Measurements from ENCODE around the gene AUTS2.

AUTS2 gene

DNA sequence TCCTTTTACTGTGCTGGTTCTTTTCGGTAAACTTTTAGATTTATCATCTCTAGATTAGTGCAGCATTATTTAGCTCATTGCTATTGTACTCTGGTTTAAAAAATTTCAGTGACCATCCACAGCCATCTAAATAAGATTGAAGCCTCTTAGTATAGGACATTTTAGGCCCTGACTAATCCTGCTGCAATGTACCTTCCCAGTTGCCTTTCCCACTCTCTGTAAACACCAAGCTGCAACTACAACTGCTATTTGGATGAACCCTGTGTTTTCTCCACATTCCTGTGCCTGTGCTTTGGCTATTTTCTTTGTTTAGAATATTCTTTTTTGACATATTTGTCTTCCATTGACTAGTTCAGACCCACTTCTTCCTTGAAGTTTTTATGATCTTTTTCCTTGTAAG lies 314.6 kb downstream of the AUTS2 start:
- no peak for DNase-seq

DNA sequence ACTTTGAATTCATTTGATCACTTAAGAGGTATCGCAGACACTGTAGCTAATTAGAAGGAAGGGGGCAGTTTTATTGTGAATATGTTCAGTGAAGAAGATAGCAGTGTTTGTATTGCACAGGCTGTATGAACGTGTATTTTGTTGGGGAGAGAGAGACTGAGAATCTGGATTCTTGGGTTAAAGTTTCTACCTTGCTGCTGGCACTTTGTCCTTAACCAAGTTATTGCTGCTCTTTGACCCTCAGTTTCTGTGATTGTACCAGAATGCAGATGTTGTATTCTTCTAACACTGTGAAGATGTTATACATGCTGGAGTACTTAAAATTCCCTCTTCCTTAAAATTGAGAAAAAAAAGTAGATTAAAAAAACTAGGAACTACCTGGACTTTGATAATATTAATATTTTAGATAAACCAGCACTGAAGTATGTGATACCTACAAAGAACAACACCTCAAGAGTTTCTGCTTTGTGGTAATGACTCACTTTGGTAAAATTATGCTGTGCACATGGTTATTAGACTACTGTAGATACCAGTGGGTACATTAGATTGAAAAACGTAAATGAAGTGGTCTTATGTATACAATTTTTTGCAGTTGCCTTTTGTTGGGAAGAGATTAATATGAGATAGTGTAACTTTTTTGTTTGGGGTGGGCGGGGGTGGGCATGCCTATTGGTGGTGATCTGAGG lies 321.3 kb downstream of the AUTS2 start:
- DNase-seq: no peak

DNA sequence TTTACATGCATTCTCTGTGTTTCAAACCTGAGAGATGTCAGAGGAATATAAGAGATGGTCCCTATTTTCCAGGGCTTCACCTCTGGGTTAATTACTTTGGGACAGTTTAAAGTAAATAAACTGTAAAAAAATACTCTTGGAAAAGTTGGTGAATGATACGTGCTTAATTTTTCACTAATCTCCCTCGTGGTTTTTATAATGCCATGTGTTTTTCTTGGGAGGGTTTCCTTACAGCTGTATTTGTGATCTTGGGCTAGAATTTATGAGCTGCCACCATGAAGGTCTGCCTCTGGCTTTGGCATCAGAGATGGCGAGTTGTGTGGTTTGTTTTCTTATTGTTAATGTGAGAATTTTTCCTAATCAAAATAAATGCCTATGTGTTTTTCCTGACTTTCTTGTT lies 322.5 kb downstream of the AUTS2 start:
- DNase-seq: no peak

DNA sequence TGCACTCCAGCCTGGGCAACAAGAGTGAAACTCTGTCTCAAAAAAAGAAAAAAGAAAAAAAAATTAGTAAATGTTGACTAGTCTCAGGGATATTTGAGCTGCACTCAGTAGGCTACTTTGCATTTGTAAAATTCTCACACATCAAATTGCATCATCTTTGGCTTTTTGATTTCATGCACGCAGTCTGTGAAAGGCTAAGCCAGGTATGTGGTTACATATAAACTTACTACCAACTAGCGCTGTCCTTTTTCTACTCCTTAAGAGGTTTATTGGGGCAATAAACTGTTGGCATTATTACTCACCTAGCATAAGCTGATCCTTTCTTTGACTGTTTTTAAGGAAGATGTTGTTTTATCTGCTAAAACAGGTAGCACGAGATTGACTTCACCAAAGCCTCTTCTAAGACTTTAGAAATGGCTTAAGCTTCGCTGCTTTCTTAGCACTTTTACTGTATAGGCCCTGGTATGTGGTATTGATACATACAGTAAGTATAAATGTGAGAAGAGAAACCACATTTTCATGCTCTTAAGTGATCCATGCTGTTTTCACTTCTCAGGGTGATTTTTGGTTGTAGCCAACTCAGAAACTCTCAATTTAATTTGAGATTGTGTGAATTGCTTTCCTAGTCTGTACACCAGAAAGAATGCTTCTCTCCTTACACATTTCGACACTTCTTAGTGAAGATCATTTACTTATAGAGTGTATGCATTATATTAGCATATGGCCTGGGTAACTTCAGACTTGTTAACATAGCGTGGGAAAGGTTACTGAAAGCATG lies 323.9 kb downstream of the AUTS2 start:
- no peak for DNase-seq

DNA sequence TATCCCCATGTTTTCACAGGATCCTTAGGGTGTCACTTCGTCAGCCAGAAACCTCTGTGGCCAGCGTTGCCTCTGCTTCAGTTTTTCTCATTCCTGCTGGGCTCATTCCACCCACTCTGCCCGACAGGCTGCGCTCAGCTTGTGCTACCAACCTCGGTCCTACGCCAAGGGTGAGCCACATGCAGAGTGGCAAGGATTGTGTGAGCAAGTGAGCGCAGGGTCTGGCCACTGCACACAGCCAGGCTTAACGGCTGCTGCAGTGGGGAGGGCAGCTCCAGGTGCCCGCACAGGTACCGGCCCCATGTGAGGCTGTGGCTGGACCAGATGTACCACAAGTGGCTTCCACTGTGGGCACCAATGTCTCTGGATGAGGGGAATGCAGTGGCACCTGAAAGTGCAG lies 329.2 kb downstream of the AUTS2 start:
- DNase-seq: no peak

DNA sequence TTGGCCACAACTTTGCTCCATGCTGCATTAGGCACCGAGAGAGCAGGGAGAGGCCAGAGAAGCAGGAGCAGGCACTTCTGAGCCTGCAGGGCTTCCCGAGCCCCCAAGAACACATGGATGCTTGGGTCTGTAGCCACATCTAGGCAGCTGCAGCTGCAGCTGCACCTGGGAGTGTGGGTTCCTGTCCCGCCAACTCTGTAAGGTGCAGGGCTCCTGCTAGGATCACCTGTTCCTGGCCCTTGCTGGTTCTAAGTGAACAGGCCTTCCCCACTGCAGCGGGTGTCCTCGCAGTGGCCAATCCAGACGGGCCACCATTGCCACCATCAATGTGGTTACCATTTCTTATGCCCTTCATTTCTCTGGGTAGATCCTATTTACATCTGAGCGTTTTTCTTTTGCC lies 330.3 kb downstream of the AUTS2 start:
- DNase-seq: no peak

DNA sequence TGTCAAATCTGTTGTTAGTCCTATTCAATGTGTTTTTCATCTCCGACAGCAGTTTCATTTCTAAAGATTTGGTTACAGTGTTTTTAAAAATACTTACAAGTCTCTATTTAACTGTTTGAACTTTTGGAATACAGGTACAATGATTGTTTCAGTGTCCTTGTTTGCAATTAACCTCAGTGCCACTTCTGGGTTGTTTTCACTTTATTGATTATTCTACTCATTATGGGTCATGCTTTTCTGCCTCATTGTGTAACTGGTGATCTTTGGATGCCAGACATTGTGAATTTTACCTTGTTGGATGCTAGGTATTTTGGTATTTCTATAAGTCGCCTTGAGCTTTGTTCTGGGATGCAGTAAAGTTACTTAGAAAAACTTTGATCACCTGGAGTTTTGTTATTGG lies 331.3 kb downstream of the AUTS2 start:
- no peak for DNase-seq

DNA sequence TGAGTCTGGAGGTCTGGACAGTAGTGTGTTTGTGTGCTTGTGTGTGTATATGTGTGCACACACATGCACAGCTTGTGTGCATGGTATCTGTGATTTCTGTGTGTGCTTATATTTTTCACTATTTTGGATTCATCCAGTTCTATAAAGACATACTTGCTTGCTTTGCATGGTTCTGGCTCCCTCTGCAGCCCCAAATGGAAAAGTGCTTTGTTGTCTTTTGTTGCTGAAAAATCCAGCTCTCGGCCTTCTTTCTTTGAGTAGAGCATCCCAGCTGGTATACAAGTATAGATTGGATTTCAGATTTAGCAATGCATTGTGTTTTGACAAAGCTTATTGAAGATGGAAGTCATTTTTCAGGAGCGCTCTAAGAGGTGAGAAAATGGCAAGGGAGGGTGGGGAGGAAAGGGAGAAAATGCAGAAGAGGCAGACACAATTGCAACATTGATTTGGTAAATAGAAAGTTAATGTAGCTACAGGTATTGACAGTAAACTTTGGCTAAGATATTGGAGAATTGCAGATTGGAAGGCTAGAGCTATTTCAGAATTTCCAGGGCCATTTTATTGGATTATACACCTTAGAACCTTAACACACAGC lies 333.9 kb downstream of the AUTS2 start:
- DNase-seq: peak; percentile 21

DNA sequence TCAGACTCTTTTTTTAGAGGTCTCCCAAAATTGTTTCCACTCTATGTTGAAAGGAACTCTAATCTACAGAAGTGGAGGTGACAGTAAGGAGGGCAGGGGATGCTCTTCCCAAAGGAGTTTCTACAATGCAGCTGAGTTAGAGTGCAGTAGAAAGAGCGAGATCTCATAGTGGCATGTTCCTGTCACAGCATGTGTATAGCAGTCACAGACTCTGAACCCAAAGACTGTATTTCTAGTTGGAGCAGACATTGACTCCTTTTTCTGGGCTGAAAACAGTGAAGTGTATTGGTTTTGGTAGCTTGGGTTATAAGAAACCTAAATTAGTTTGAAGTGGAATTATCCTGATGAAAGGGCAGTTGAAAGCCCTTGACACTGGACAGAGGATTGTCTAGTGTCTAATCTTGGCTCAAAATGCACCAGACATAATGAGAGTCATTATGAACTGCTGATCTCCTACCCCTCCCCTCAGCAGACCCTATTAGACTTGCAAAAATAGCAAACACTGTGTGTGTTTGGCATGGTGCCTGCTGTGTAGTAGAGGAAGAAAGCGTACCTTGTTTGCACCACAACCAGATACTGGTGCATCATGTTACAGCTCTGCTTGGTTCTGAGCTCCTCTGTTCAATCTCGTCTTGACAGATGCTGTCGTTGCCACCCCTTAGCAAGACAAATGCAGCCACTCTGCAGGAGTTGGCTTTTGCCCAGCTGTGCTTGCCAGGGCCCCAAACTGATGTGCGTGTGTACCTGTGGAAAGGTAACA lies 336.0 kb downstream of the AUTS2 start:
- DNase-seq: peak; percentile 92

DNA sequence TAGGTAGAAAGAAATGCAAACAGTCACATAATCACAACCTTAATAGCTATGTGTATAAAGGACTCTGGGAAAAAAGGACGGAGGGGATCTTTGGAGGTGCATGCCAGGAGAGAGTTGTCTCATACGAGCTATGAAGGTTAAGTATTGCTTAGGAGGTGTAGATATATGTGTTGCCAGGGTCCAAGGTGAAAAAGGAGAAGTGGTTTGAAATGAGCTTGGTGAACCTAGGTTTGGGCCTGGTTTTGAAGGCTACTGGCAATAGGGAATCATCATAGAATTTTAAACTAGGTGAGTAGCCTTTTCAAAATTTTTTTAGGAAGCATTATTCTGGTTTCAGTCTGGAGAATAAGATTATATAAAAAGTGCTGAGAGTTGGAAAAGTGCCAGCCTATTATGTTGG lies 336.8 kb downstream of the AUTS2 start:
- no peak for DNase-seq

DNA sequence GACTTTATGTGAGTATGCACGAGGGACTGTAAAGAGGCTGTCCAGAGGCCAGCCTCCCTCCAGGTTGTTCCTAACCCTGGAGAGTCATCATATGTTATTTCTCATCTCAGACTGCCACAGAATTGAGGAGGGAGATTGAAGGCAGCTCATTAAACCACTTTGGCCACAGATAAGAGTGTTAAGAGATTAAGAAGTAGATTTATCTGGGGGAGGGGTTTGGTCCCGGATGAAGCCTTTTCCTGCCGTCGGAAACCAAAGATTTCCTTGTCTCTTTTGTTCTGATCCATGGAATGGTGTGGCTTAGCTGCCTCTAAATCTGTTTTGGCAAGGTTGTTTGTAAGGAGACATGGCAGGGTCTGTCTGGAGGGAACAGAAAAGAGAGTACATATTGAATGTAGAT lies 338.8 kb downstream of the AUTS2 start:
- DNase-seq: no peak

DNA sequence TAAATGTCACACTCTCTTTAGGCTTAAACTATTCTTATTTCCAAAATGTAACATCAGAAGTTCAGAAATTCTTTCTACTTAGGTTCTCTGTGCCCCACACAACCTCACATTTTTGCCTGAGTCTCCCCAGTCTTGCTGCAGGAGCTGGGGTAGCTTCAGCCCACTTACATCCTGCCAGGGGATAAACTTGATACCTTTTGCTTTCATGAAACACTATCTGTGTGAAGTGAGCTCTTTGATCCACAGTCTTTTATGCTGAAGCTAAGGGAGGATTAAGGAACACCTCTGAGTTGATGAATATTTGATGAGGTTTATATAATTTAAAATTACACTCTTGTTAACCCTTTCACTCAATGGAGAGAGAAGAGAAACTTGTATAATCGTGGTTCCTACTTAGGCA lies 341.0 kb downstream of the AUTS2 start:
- DNase-seq: no peak

DNA sequence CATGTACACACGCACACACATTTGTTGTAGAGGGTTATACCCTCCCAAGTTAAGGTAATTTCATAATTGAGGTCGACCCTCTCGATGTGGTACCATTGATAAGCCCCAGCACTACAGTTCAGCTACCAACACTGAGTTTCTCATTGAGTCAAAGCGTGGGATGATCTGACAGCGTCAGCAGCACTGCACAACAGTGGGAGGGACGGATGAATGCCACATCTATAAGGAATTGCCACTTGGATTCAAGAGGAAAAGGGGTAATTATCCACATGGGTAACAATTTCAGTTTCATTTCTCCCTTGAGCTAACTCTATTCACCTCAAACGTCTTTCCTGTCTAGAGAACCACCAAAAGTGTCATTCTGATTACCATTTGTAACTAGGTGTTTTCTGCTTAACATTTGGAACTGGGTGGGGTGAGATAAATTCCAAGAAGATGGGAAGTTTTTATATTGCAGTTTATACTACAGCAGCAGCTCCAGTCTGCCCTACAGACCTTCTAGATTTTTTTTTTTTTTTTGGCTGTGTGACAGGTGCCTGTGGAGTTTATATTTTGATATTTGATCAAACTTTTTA lies 342.9 kb downstream of the AUTS2 start:
- DNase-seq: no peak

DNA sequence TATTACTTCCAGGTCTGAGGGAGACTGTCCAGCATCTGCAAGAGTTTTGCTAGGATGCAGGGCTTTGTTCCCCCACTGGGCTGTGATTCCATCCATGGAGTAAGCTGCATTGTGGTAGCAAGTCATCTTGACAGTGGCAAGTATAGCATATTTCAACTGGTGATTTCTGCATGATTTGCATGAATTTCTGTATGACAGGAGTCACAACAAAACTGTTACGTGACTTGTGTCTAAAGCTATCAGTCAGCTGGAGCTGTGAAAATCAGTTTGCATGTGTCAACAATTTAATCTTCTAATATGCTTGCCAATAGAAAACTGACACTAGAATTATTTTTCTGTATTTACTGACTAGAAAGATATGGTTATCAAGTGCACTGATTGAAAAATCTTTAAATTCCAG lies 344.3 kb downstream of the AUTS2 start:
- DNase-seq: no peak

DNA sequence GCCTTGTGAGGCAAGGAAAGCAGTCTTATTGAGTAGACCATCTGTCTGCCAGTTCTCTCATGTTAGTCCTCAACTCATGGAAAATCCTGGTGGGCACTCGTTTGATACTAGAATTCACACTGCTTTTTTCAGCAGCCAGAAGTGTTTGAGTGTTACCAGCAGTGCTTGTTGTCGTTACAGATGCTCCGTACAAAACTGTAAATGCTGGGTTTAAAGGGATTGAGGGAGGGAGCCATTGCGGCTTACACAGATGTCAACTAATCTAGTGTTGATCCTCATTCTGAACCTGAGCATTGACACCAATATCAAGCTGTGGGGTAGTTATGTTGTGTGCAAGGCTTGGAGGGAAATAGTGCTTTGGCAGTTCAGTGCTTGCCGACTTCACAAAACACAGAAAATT lies 348.6 kb downstream of the AUTS2 start:
- no peak for DNase-seq

DNA sequence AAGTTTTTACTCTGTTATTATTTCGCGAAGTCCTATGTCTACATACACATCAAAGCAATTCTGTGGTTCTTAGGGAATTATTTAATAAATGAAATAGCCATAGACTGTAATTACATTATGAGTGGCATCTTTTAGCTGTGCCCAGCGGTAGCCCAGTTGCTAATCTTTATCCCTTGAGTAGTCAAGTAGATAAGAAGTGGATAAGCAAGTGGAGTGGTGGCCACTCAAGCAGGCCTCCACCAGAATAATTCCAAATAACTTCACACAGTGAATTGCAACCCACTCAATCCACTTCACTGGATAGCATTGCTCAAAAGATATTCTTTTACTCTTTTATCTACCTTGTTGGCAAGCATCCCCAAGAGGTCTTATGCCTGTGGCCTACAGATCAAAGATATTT lies 349.7 kb downstream of the AUTS2 start:
- DNase-seq: no peak

DNA sequence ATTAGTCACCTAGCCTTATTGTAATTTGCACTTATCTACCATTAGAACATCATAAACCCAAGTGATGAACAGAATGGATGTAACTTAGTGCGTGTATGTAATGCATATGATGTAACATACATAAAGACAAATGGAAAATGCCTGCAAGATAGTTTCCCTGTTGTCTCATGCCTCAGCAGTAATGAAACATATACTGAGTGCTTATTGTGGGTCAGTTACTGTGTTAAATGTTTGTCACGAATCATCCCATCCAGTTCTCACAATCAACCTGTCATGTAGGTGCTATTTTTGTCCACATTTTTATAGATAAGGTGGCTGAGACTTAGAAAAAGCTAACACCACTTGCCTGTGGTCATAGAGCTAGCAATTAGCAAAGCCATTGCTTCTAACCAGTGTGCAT lies 350.8 kb downstream of the AUTS2 start:
- no peak for DNase-seq

DNA sequence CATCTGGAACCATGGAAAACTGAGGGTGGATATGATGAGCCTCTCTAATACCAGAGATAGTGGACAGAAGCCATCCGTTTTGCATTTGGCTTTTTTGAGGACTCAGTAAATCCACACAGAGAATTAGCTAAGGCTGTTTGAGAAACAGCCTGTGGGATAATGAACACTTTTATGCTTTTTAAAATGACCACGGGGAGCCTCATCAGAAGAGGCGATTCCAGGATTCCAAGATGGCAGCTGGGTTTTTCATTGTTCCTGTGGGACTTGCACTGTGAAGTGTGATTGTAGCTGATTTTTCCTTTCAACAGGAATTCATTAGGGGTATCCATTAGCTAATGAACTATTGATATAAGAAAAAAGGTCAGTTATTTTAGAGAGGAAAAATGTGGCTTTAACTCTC lies 353.2 kb downstream of the AUTS2 start:
- no peak for DNase-seq

DNA sequence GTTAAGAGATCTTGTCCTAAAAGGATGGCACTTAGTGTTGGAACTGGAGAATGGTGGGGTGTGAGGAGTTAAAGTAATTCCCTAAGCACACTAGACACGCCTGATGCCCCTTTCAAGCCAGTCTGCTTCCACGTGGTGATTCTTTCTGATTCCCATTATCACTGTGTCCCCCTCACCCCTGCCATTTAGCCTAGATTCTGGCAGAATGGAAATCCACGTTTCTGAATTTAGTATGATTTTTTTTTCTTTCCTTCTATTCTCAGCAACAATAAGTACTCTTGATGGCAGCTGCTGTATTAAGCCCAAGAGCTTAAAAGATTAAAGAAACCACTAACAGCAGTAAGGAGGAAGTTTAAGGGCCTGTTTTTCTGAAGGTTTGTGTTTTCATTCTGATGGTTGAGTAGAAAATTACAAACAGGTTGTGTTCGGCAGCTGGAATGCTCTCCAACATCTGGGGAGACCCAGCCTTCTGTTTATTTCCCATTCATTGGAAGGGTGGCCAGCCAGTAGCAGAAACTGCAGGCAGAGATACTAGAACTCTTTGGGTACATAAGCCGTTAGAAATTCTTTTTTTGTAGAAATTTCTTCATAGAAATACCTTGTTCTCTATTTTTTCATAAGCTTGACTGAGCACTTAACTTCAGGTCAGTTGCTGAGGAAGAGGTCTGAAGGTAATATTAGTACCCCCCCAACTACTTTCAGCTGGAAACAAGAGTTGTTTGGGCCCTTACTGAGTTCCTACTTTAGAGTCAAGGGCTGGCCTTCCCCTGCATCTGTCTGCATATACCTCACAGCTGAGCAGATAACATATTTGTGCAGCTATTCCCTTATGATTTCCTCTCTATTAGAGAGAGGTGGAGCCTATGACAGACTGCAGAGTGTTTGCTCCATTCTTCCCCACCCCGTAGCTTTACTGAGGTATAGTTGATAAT lies 355.1 kb downstream of the AUTS2 start:
- DNase-seq: no peak

DNA sequence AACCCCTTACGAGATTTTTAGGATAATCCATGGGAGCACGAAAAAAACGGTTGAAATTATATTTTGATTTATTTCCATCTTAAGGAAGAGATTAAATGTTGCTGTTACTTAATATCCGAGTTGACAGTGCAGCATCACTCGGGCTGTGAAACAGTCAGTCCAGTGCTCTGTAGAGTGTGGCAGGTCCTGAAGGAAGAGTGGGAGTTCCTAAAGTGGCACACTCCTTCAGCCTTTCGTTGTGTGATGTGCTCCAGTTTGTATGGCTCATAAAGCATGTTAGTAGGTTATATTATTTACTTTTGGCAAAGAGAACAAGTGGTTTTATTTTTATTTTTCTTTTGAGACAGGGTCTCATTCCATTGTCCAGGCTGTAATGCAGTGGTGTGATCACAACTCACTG lies 358.3 kb downstream of the AUTS2 start:
- no peak for DNase-seq

DNA sequence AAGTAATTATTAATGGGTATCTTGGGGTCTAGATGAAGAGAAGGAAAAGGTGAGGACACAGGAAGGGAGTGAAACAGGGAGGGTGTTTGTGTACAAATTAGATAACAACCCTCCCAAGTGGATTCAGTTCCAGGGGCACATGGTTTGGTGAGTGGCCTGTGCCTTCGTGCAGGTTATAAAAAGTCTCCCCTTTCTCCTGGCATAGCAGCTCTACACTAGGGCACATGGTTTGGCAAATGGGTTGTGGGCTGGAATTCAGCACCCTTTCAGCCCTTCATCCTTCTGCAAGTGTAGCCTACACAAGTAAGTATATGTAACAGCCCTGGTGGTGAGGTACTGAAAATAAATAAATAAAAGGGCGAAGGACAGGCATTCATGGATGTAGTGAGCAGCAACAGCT lies 359.4 kb downstream of the AUTS2 start:
- no peak for DNase-seq

Measured in NCI-H2029 (cell line).